Measurements from ENCODE around the gene COL12A1. TPM values are rescaled to one million over a fixed set of nuclear protein-coding genes. Genes with fewer than 3 reads are reported as not detected.

COL12A1 gene
- total RNA-seq, 3 donors from 2014 or later (not counting 1 experiment from before 2014, with no cell fraction given) = 0.25 TPM; not detected in 2

DNA sequence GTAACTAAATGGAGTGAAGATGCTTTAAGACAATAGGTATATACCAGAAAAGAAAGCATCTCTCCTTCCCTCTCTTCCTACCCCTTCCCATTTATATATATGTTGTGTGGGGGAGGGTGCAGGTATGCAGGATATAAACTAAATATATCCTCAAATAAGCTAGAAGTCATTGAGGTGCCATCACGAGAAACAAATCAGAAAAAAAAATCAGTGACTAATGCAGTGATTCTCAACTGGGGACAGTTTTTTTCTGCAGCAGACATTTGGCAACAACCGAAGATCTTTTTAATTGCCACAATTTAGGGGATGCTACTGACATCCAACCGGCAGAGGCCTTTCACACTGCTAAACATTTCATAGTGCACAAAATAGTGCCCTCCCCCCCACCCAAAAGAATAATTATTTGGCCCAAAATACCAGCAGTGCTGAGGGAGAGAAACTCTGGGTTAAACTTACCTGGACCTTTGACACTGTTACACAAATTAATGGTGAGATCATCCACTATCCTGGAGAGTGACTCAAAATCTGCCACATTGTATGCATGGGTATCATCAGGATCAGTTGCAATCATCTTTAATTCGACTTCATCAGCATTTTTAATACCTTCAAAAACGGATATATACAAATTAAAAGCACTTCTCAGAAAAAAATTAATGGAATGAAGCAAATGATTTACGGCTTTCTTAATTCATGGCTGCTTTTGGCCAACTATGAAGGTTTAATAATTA lies 55.0 kb downstream of the COL12A1 start:
- no peak overlapping the region for H3K4me3 Mint-ChIP-seq
- DNase-seq (no peak), ATAC-seq (no peak)
- intact Hi-C loops (cut with micrococcal nuclease) = no loop called here
- Histone ChIP-seq H3K27ac (ENCODE audit: low read length) (no peak overlapping the region), H3K4me3 (ENCODE audit: low read length) (no peak overlapping the region), H3K27me3 (ENCODE audit: control insufficient read depth, insufficient read depth, low read length) (no peaks in the 10 kb centered on the region), H3K9me3 (ENCODE audit: control insufficient read depth, insufficient read depth, low read length) (no peaks in the 10 kb centered on the region), H3K36me3 (ENCODE audit: control insufficient read depth, insufficient read depth, low read length) (no peaks in the 10 kb centered on the region), H3K4me1 (ENCODE audit: control insufficient read depth, insufficient read depth, low read length) (no peaks in the 10 kb centered on the region)
- H3K27ac Mint-ChIP-seq = no peak overlapping the region
- WGBS (ENCODE audit: insufficient coverage) = 70% methylated on average over 4 of the region's 6 CpGs
- TF ChIP-seq, protein P1, sequence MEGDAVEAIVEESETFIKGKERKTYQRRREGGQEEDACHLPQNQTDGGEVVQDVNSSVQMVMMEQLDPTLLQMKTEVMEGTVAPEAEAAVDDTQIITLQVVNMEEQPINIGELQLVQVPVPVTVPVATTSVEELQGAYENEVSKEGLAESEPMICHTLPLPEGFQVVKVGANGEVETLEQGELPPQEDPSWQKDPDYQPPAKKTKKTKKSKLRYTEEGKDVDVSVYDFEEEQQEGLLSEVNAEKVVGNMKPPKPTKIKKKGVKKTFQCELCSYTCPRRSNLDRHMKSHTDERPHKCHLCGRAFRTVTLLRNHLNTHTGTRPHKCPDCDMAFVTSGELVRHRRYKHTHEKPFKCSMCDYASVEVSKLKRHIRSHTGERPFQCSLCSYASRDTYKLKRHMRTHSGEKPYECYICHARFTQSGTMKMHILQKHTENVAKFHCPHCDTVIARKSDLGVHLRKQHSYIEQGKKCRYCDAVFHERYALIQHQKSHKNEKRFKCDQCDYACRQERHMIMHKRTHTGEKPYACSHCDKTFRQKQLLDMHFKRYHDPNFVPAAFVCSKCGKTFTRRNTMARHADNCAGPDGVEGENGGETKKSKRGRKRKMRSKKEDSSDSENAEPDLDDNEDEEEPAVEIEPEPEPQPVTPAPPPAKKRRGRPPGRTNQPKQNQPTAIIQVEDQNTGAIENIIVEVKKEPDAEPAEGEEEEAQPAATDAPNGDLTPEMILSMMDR (IDR thresholded peaks at IDR 0.05) = no peak
- H3K27me3 Mint-ChIP-seq (ENCODE audit: low read depth in 2 of 2) = no peaks in the 10 kb centered on the region
- H3K9me3 Mint-ChIP-seq = no peaks in the 10 kb centered on the region
- H3K36me3 Mint-ChIP-seq = no peaks in the 10 kb centered on the region
- no peaks in the 10 kb centered on the region for H3K4me1 Mint-ChIP-seq

DNA sequence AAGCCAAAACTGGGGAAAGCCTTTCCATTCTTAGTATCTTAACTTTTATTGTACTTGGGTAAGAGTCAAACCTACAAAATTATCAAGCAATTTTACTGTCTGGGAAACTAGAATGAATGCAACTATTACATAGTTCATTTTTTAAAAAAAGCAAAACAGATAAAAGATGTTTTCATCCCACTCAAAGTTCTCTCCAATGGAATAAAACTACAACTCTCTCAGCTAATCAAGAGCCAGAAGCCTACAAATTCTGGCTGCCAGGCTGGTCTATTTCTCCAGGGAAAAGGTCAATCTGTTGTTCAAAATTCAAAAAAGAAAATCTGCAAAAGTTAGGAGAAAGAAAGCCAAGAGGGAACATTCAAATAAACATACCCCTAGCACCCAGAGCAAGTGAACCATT lies 56.2 kb downstream of the COL12A1 start:
- no peaks in the 10 kb centered on the region for H3K27me3 ChIP-seq (ENCODE audit: control insufficient read depth, insufficient read depth, low read length)
- H3K27ac Mint-ChIP-seq = no peak overlapping the region

DNA sequence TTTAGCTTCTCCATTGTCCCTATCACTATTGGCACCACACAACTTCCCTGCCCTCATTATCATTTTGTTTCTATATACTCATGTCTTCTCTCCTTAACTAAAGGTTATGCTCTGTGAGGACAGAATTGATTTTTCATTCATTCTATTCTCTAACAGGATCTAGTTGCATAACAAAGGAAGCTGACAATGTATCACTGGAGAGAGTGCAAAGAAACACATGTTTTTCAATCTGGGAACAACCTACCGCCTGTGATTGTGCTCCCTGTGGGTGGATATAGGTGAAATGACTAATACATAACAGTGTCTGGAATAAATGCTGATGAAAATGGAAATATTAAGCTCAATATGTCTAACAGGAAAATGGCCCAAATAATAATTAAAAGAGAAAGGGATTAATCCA lies 56.6 kb downstream of the COL12A1 start:
- no peaks in the 10 kb centered on the region for H3K27me3 Mint-ChIP-seq (ENCODE audit: low read depth in 2 of 2)
- intact Hi-C loops (cut with micrococcal nuclease) = no loop called here
- Histone ChIP-seq H3K27me3 (ENCODE audit: control insufficient read depth, insufficient read depth, low read length) (no peaks in the 10 kb centered on the region), H3K36me3 (ENCODE audit: control insufficient read depth, insufficient read depth, low read length) (no peaks in the 10 kb centered on the region), H3K27ac (ENCODE audit: low read length) (no peak overlapping the region), H3K4me1 (ENCODE audit: control insufficient read depth, insufficient read depth, low read length) (no peaks in the 10 kb centered on the region), H3K4me3 (ENCODE audit: low read length) (no peak overlapping the region), H3K9me3 (ENCODE audit: control insufficient read depth, insufficient read depth, low read length) (no peaks in the 10 kb centered on the region)
- TF ChIP-seq, protein P1 (IDR thresholded peaks at IDR 0.05) = no peak
- ATAC-seq = no peak
- no peaks in the 10 kb centered on the region for H3K36me3 Mint-ChIP-seq
- H3K4me1 Mint-ChIP-seq = no peaks in the 10 kb centered on the region
- H3K9me3 Mint-ChIP-seq = no peaks in the 10 kb centered on the region
- no peak overlapping the region for H3K4me3 Mint-ChIP-seq
- 75% methylated on average over 1 of the region's 1 CpG for WGBS (ENCODE audit: insufficient coverage)
- no peak for DNase-seq
- no peak overlapping the region for H3K27ac Mint-ChIP-seq

More for the DNA sequence above, 56.2 kb downstream of the COL12A1 start:
- no peak overlapping the region for H3K4me3 ChIP-seq (ENCODE audit: low read length)
- H3K27me3 Mint-ChIP-seq (ENCODE audit: low read depth in 2 of 2) = no peaks in the 10 kb centered on the region
- H3K4me1 ChIP-seq (ENCODE audit: control insufficient read depth, insufficient read depth, low read length) = no peaks in the 10 kb centered on the region
- no peak overlapping the region for H3K4me3 Mint-ChIP-seq
- DNase-seq (no peak), ATAC-seq (no peak)
- no peaks in the 10 kb centered on the region for H3K36me3 ChIP-seq (ENCODE audit: control insufficient read depth, insufficient read depth, low read length)
- H3K9me3 Mint-ChIP-seq = no peaks in the 10 kb centered on the region
- H3K9me3 ChIP-seq (ENCODE audit: control insufficient read depth, insufficient read depth, low read length) = no peaks in the 10 kb centered on the region
- no peak overlapping the region for H3K27ac ChIP-seq (ENCODE audit: low read length)
- TF ChIP-seq, protein P1 (IDR thresholded peaks at IDR 0.05) = no peak
- H3K4me1 Mint-ChIP-seq = no peaks in the 10 kb centered on the region
- no peaks in the 10 kb centered on the region for H3K36me3 Mint-ChIP-seq
- intact Hi-C loops (cut with micrococcal nuclease) = no loop called here

DNA sequence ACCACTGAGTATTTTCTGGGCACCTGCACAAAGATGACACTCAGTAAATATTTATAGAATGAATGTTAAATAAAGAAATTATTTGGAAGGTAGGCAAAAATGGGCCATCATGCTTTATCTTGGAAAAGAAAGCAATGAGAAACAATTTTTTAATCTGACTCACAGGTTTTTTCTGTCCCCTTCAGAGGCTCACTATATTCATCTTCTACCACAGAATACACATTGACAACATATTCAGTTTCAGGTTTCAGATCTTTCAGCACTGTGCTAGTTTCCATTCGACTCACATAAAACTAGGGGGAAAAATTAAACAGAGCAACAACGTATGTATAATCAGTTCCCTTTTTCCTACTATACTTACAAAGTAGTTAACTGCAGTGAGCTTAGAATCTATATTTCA lies 58.3 kb downstream of the COL12A1 start:
- H3K9me3 ChIP-seq (ENCODE audit: control insufficient read depth, insufficient read depth, low read length) = no peaks in the 10 kb centered on the region
- no peaks in the 10 kb centered on the region for H3K4me1 Mint-ChIP-seq
- no peak overlapping the region for H3K27ac ChIP-seq (ENCODE audit: low read length)
- H3K36me3 Mint-ChIP-seq = no peaks in the 10 kb centered on the region
- intact Hi-C loops (cut with micrococcal nuclease) = no loop called here
- TF ChIP-seq, protein P1 (IDR thresholded peaks at IDR 0.05) = no peak
- no peak overlapping the region for H3K4me3 Mint-ChIP-seq
- no peaks in the 10 kb centered on the region for H3K36me3 ChIP-seq (ENCODE audit: control insufficient read depth, insufficient read depth, low read length)
- no peaks in the 10 kb centered on the region for H3K27me3 Mint-ChIP-seq (ENCODE audit: low read depth in 2 of 2)
- H3K9me3 Mint-ChIP-seq = no peaks in the 10 kb centered on the region
- H3K4me3 ChIP-seq (ENCODE audit: low read length) = no peak overlapping the region
- no peak overlapping the region for H3K27ac Mint-ChIP-seq
- H3K27me3 ChIP-seq (ENCODE audit: control insufficient read depth, insufficient read depth, low read length) = no peaks in the 10 kb centered on the region
- ATAC-seq = no peak
- no peaks in the 10 kb centered on the region for H3K4me1 ChIP-seq (ENCODE audit: control insufficient read depth, insufficient read depth, low read length)
- no peak for DNase-seq
- 71% methylated on average over 1 of the region's 2 CpGs for WGBS (ENCODE audit: insufficient coverage)
